IMR-90 (cell line): Measurements from ENCODE around the gene FARS2. TPM values are rescaled to one million over a fixed set of nuclear protein-coding genes. Genes with fewer than 3 reads are reported as not detected.

Experiments used
- ATAC-seq: fragments of 200-7000 bp; cut with Tn5 transposase; 2 replicates; pipeline ENCODE4 v1.9.1; 2020; ENCODE audit warnings: low read depth, mild to moderate bottlenecking, moderate library complexity
- BruUV-seq: library from RNA; stranded (reverse); fragments of 400-500 nt; replicated peaks from 2 replicates; lab custom pipeline; 2021; lab: Mats Ljungman, UMichigan
- CTCF ChIA-PET: fragments of 300-600 bp; formaldehyde crosslinking; extraction: SDS; loops from one replicate; lab custom pipeline; 2021; ENCODE audit warnings: antibody characterized with exemption; lab: Yijun Ruan, JAX
- POLR2A ChIA-PET: fragments of 300-600 bp; sonication (Branson Sonifier 250); formaldehyde crosslinking; loops from one replicate; lab custom pipeline; 2022; ENCODE audit warnings: antibody characterized with exemption; ENCODE audit not compliant: unreplicated experiment; lab: Charles Lee
- DNase-seq: peaks from one replicate; pipeline ENCODE4 v3.0.0; 2013
- H2AFZ ChIP-seq: replicated peaks from 2 replicates; pipeline ENCODE3; 2013; ENCODE audit warnings: low read length, mild to moderate bottlenecking; ENCODE audit not compliant: poor library complexity
- H2AK5ac ChIP-seq: 2 replicates; pipeline ENCODE4 v1.6.1; 2013; ENCODE audit warnings: low read depth, low read length, inconsistent platforms
- H2AK9ac ChIP-seq: replicated peaks from 2 replicates; pipeline ENCODE3; 2013; ENCODE audit warnings: mild to moderate bottlenecking, low read depth, low read length, moderate library complexity; ENCODE audit not compliant: poor library complexity
- H2BK120ac ChIP-seq: 2 replicates; pipeline ENCODE4 v1.6.1; 2013; ENCODE audit warnings: low read depth, low read length, inconsistent platforms
- H2BK15ac ChIP-seq: 3 replicates; pipeline ENCODE4 v1.6.1; 2013; ENCODE audit warnings: low read depth, low read length, inconsistent platforms
- H2BK20ac ChIP-seq: 2 replicates; pipeline ENCODE4 v1.6.1; 2013; ENCODE audit warnings: low read depth, mild to moderate bottlenecking, inconsistent platforms, low read length, moderate library complexity
- H2BK5ac ChIP-seq: 2 replicates; pipeline ENCODE4 v1.6.1; 2013; ENCODE audit warnings: mild to moderate bottlenecking, low read depth, low read length, inconsistent platforms; ENCODE audit not compliant: poor library complexity, severe bottlenecking
- H3K14ac ChIP-seq: replicated peaks from 2 replicates; pipeline ENCODE4 v1.6.1; 2013; ENCODE audit warnings: low read depth, low read length, inconsistent platforms
- H3K18ac ChIP-seq: 2 replicates; pipeline ENCODE4 v1.6.1; 2013; ENCODE audit warnings: low read depth, low read length, control low read depth
- H3K23ac ChIP-seq: 2 replicates; pipeline ENCODE4 v1.6.1; 2013; ENCODE audit warnings: low read depth, low read length, inconsistent platforms
- H3K27ac ChIP-seq: 2 replicates; pipeline ENCODE4 v1.5.1; 2013; ENCODE audit warnings: mild to moderate bottlenecking, control low read depth, low read length; ENCODE audit not compliant: insufficient read depth
- H3K27me3 ChIP-seq: 2 replicates; pipeline ENCODE4 v1.6.1; 2013; ENCODE audit warnings: low read length; ENCODE audit not compliant: control insufficient read depth, insufficient read depth
- H3K36me3 ChIP-seq: 2 replicates; pipeline ENCODE4 v1.6.1; 2013; ENCODE audit warnings: low read length, mixed read lengths; ENCODE audit not compliant: control insufficient read depth, insufficient read depth
- H3K4ac ChIP-seq: 2 replicates; pipeline ENCODE4 v1.6.1; 2013; ENCODE audit warnings: low read depth, low read length, inconsistent platforms
- H3K4me1 ChIP-seq: 2 replicates; pipeline ENCODE4 v1.6.1; 2013; ENCODE audit warnings: low read length, mixed read lengths; ENCODE audit not compliant: control insufficient read depth, insufficient read depth
- H3K4me2 ChIP-seq: 2 replicates; pipeline ENCODE4 v1.6.1; 2013; ENCODE audit warnings: low read depth, mild to moderate bottlenecking, control low read depth, low read length, moderate library complexity
- H3K4me3 ChIP-seq: 2 replicates; pipeline ENCODE4 v1.5.1; 2013; ENCODE audit warnings: low read depth, mild to moderate bottlenecking, control low read depth, low read length, moderate library complexity; ENCODE audit not compliant: insufficient read depth
- H3K56ac ChIP-seq: 2 replicates; pipeline ENCODE4 v1.6.1; 2013; ENCODE audit warnings: low read length, inconsistent platforms; ENCODE audit not compliant: insufficient read depth; ENCODE audit errors: extremely low read depth
- H3K79me1 ChIP-seq, 2 experiments: 2 replicates each; pipeline ENCODE4 v1.6.1; 2013; ENCODE audit warnings: low read length in 2 of 2, inconsistent platforms in 1 of 2, low read depth in 1 of 2
- H3K9ac ChIP-seq: 2 replicates; pipeline ENCODE4 v1.6.1; 2013; ENCODE audit warnings: low read depth, low read length, control low read depth
- H3K9me1 ChIP-seq: 2 replicates; pipeline ENCODE4 v1.6.1; 2013; ENCODE audit warnings: low read length, inconsistent platforms; ENCODE audit not compliant: insufficient read depth
- H3K9me3 ChIP-seq: 2 replicates; pipeline ENCODE4 v1.6.1; 2013; ENCODE audit warnings: low read length; ENCODE audit not compliant: control insufficient read depth, insufficient read depth
- H4K20me1 ChIP-seq: 2 replicates; pipeline ENCODE4 v1.6.1; 2013; ENCODE audit warnings: low read length, inconsistent platforms; ENCODE audit not compliant: insufficient read depth
- H4K5ac ChIP-seq: 2 replicates; pipeline ENCODE4 v1.6.1; 2013; ENCODE audit warnings: mild to moderate bottlenecking, low read depth, low read length, control low read depth
- H4K8ac ChIP-seq, 2 experiments: 2 replicates each; pipeline ENCODE4 v1.6.1; 2013; ENCODE audit warnings: low read depth in 2 of 2, low read length in 2 of 2, control low read depth in 1 of 2, inconsistent platforms in 1 of 2
- H4K91ac ChIP-seq: 2 replicates; pipeline ENCODE4 v1.6.1; 2013; ENCODE audit warnings: low read depth, low read length, inconsistent platforms; ENCODE audit not compliant: insufficient read depth
- BHLHE40 ChIP-seq: fragments of 150-350 bp; IDR thresholded peaks from 2 replicates; pipeline ENCODE4 v1.6.1; 2016; ENCODE audit warnings: mild to moderate bottlenecking, low read depth, low read length
- CEBPB ChIP-seq: IDR thresholded peaks from 2 replicates; pipeline ENCODE4 v1.6.1; 2012; ENCODE audit warnings: low read depth, low read length, improper control_type of control experiment
- CHD1 ChIP-seq: IDR thresholded peaks from 2 replicates; pipeline ENCODE4 v1.6.1; 2012; ENCODE audit warnings: low read depth, low read length, improper control_type of control experiment
- CTCF ChIP-seq: conservative IDR thresholded peaks from 2 replicates; pipeline ENCODE4 v1.5.1; 2012; ENCODE audit warnings: mild to moderate bottlenecking, low read depth, low read length, improper control_type of control experiment
- ELK1 ChIP-seq: fragments of 150-350 bp; IDR thresholded peaks from 2 replicates; pipeline ENCODE4 v1.6.1; 2016; ENCODE audit warnings: low read depth, mild to moderate bottlenecking, low read length, moderate library complexity, borderline replicate concordance
- FOS ChIP-seq: fragments of 150-350 bp; IDR thresholded peaks from 2 replicates; pipeline ENCODE4 v1.6.1; 2016; ENCODE audit warnings: low read depth, low read length
- MAFK ChIP-seq: IDR thresholded peaks from 2 replicates; pipeline ENCODE4 v1.6.1; 2012; ENCODE audit warnings: low read depth, low read length, improper control_type of control experiment
- MAZ ChIP-seq: IDR thresholded peaks from 2 replicates; pipeline ENCODE4 v1.6.1; 2012; ENCODE audit warnings: low read depth, mild to moderate bottlenecking, low read length, improper control_type of control experiment, moderate library complexity, borderline replicate concordance
- MXI1 ChIP-seq: IDR thresholded peaks from 2 replicates; pipeline ENCODE4 v1.6.1; 2012; ENCODE audit warnings: low read depth, mild to moderate bottlenecking, low read length, moderate library complexity, borderline replicate concordance
- POLR2A ChIP-seq: IDR thresholded peaks from 2 replicates; pipeline ENCODE4 v1.6.1; 2012; ENCODE audit warnings: mild to moderate bottlenecking, low read depth, low read length
- RAD21 ChIP-seq: IDR thresholded peaks from 2 replicates; pipeline ENCODE4 v1.6.1; 2012; ENCODE audit warnings: low read length, improper control_type of control experiment
- RCOR1 ChIP-seq: IDR thresholded peaks from 2 replicates; pipeline ENCODE4 v1.6.1; 2012; ENCODE audit warnings: mild to moderate bottlenecking, low read length, improper control_type of control experiment; ENCODE audit not compliant: insufficient replicate concordance
- RFX5 ChIP-seq: IDR thresholded peaks from 2 replicates; pipeline ENCODE4 v1.8.0; 2012; ENCODE audit warnings: low read depth, mild to moderate bottlenecking, low read length, moderate library complexity
- SMC3 ChIP-seq: fragments of 150-350 bp; IDR thresholded peaks from 2 replicates; pipeline ENCODE4 v1.6.1; 2016; ENCODE audit warnings: low read depth, mild to moderate bottlenecking, antibody characterized with exemption, low read length, moderate library complexity
- USF2 ChIP-seq: fragments of 150-350 bp; IDR thresholded peaks from 2 replicates; pipeline ENCODE4 v1.6.1; 2017; ENCODE audit warnings: mild to moderate bottlenecking, antibody characterized with exemption, low read length, low read depth
- WGBS, 2 experiments: methylation state at CpG; one replicate each; pipeline versions ENCODE4 v1.1.5 to v1.1.7; 2013; ENCODE audit warnings: missing lambda C conversion rate in 2 of 2; ENCODE audit not compliant: insufficient read length in 1 of 2; ENCODE audit errors: extremely low coverage in 2 of 2; 5-methylcytosine and 5-hydroxymethylcytosine counted together
- dilution Hi-C: fragments of 300-500 bp; cut with HindIII; formaldehyde crosslinking; loops from one replicate; pipeline ENCODE4 v1.14.3; 2018; ENCODE audit warnings: low sequenced_read_pairs; ENCODE audit not compliant: unreplicated experiment
- in situ Hi-C: fragments of 300-500 bp; cut with MboI; formaldehyde crosslinking; loops from 3 replicates; pipeline ENCODE4 v1.14.3; 2019; ENCODE audit warnings: low sequenced_read_pairs, inconsistent platforms, mixed read lengths
- intact Hi-C: fragments of 100-400 bp; cut with micrococcal nuclease; formaldehyde crosslinking; loops from 2 replicates; pipeline ENCODE4 v1.10.0; 2022
- polyA plus RNA-seq, 3 experiments: library from polyadenylated mRNA; depleted of rRNA; stranded (reverse); fragments of >200 nt; gene quantifications; 2 replicates each; pipeline ENCODE4 v1.2.3, GENCODE V29; 2012; ENCODE audit warnings: low replicate concordance in 1 of 3
- total RNA-seq: library from RNA; depleted of rRNA; stranded (reverse); fragments of >200 nt; gene quantifications from 2 replicates; pipeline ENCODE4 v1.2.3, GENCODE V29; 2012

The FARS2 gene
- total and polyA plus RNA-seq, 2 of the 4 experiments (the other 2 are of a cell fraction) = 12.1 to 28.9 TPM

- no peak overlapping the region for H2BK120ac ChIP-seq
Measured at GRCh38 chr6:5637714-5638113, 376.4 kb downstream of the FARS2 start.

More at GRCh38 chr6:5637714-5638113, 376.4 kb downstream of the FARS2 start:
- CTCF ChIA-PET = no interaction called here
- H3K36me3 ChIP-seq = no peaks in the 10 kb centered on the region
- H3K4me2 ChIP-seq = no peak overlapping the region
- H3K56ac ChIP-seq = no peak overlapping the region
- H3K4me1 ChIP-seq = no peaks in the 10 kb centered on the region
- in situ Hi-C loops = no loop called here
- DNase-seq (no peak), ATAC-seq (no peak)
- no peaks in the 10 kb centered on the region for H4K20me1 ChIP-seq
- H4K91ac ChIP-seq = no peak overlapping the region
- H4K8ac ChIP-seq = no peak overlapping the region
- POLR2A ChIA-PET = no interaction called here
- H3K23ac ChIP-seq = no peak overlapping the region
- no peak overlapping the region for H3K14ac ChIP-seq
- no peaks in the 10 kb centered on the region for H3K27me3 ChIP-seq
- H2BK5ac ChIP-seq = no peak overlapping the region
- no peak overlapping the region for H2BK15ac ChIP-seq
- H3K27ac ChIP-seq = no peak overlapping the region
- H3K9me1 ChIP-seq = no peaks in the 10 kb centered on the region
- dilution Hi-C loops = no loop called here
- no peak overlapping the region for H3K9ac ChIP-seq
- TF ChIP-seq MAZ = no peak
- TF ChIP-seq BHLHE40 = no peak
- TF ChIP-seq MAFK = no peak
- no peak for TF ChIP-seq POLR2A
- TF ChIP-seq CHD1 = no peak
- no peak for TF ChIP-seq RAD21
- TF ChIP-seq USF2 = no peak
- no peak for TF ChIP-seq FOS
- no peak for TF ChIP-seq SMC3
- TF ChIP-seq CTCF = no peak
- TF ChIP-seq ELK1 = no peak
- no peak for TF ChIP-seq RFX5
- no peak for TF ChIP-seq CEBPB
- TF ChIP-seq RCOR1 = no peak
- TF ChIP-seq MXI1 = no peak
- intact Hi-C loops = no loop called here
- peaks cover 9% of the 10 kb centered on the region; the same call in 1 of the 2 replicates for H3K9me3 ChIP-seq
- H2AK5ac ChIP-seq = no peak overlapping the region
- no peak overlapping the region for H3K18ac ChIP-seq
- no CpG with 5 or more reads among the region's 5 CpGs for WGBS, 2 experiments
- H2AFZ ChIP-seq = no peak overlapping the region
- H3K4ac ChIP-seq = no peak overlapping the region
- H3K79me1 ChIP-seq = no peaks in the 10 kb centered on the region
- H4K5ac ChIP-seq = no peak overlapping the region
- no peak overlapping the region for H2BK20ac ChIP-seq
- BruUV-seq = no TSS peak
- H3K4me3 ChIP-seq = no peak overlapping the region
- H2AK9ac ChIP-seq = no peak overlapping the region
